Body of pancreas (tissue), 4 donors: ENCODE results near the gene LATS2.

Experiments used
- POLR2A ChIP-seq, 3 donors: fragments of 450-650 bp; IDR thresholded peaks; one replicate each; pipeline ENCODE4 v1.6.1; 2016; ENCODE audit warnings: antibody characterized with exemption in 3 of 3, mild to moderate bottlenecking in 2 of 3
- TF ChIP-seq, protein P1 (sequence below), 7 experiments: fragments of 450-650 bp in 4 of 7; fragments of 200-600 bp in 3 of 7; sonication (generic) in 3 of 7; IDR thresholded peaks; one replicate each; pipeline ENCODE4 v1.5.1; 2016 to 2019; ENCODE audit warnings: antibody characterized with exemption in 7 of 7

DNA sequence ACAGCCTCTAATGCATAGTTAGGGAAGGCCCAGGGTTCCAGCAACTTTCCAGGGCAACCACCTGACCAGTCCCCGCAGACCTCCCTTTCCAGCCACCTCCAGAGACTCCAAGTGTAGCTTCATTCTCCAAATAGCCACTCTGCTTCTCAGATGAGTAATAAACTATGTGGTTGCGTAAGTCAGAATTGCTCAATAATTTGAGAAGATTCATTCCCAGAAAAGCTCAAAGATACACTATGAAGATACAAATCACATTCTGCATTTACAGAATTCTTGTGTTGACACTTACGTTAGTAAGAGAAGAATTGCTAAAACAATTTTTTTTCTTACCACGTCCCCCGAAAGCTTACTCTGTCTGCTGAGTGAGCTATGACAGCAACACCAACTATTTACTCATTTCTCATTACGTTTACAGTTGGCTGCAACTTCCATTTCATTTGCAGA lies 8.2 kb upstream of the LATS2 start:
- TF ChIP-seq, protein P1, sequence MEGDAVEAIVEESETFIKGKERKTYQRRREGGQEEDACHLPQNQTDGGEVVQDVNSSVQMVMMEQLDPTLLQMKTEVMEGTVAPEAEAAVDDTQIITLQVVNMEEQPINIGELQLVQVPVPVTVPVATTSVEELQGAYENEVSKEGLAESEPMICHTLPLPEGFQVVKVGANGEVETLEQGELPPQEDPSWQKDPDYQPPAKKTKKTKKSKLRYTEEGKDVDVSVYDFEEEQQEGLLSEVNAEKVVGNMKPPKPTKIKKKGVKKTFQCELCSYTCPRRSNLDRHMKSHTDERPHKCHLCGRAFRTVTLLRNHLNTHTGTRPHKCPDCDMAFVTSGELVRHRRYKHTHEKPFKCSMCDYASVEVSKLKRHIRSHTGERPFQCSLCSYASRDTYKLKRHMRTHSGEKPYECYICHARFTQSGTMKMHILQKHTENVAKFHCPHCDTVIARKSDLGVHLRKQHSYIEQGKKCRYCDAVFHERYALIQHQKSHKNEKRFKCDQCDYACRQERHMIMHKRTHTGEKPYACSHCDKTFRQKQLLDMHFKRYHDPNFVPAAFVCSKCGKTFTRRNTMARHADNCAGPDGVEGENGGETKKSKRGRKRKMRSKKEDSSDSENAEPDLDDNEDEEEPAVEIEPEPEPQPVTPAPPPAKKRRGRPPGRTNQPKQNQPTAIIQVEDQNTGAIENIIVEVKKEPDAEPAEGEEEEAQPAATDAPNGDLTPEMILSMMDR (IDR thresholded peaks at IDR 0.05), result no peak
- TF ChIP-seq POLR2A (IDR thresholded peaks at IDR 0.05), result no peak
